ENCODE results near the gene MTA1.

The MTA1 gene

GRCh38 chr14:105490267-105490571 is 70.6 kb downstream of the MTA1 start:
- DNase-seq: no peak

- peak; percentile 99 for DNase-seq
These were observed 71.1 kb downstream of the MTA1 start, which contains the start of gene TEDC1 for GRCh38 chr14:105490572-105491365. Gene TEDC1, plus strand, starts transcription at chr14:105491246. Its CDS starts 130 bp downstream, at chr14:105491376.

- DNase-seq: peak; percentile 79
These were observed 71.8 kb downstream of the MTA1 start for GRCh38 chr14:105491366-105491973.

GRCh38 chr14:105492031-105492970 is 72.7 kb downstream of the MTA1 start:
- no peak for DNase-seq

GRCh38 chr14:105492971-105493871 is 73.6 kb downstream of the MTA1 start:
- DNase-seq: no peak

GRCh38 chr14:105493921-105494605 is 74.4 kb downstream of the MTA1 start:
- no peak for DNase-seq

GRCh38 chr14:105494606-105494929 is 74.9 kb downstream of the MTA1 start:
- no peak for DNase-seq

- DNase-seq: no peak
These were observed 75.7 kb downstream of the MTA1 start for GRCh38 chr14:105495101-105495989.

- DNase-seq: no peak
These were observed 76.6 kb downstream of the MTA1 start for GRCh38 chr14:105495990-105496830.

GRCh38 chr14:105496831-105497591 is 77.4 kb downstream of the MTA1 start:
- DNase-seq: no peak

- DNase-seq: no peak
These were observed 78.2 kb downstream of the MTA1 start for GRCh38 chr14:105497671-105498429.

GRCh38 chr14:105498430-105499255 is 79.0 kb downstream of the MTA1 start:
- no peak for DNase-seq

GRCh38 chr14:105499256-105500035 is 79.8 kb downstream of the MTA1 start:
- DNase-seq: no peak

- no peak for DNase-seq
These were observed 80.6 kb downstream of the MTA1 start for GRCh38 chr14:105500036-105500725.

- no peak for DNase-seq
These were observed 81.1 kb downstream of the MTA1 start for GRCh38 chr14:105500726-105501101.
